Measurements from ENCODE around the gene SLIT2.

DNA sequence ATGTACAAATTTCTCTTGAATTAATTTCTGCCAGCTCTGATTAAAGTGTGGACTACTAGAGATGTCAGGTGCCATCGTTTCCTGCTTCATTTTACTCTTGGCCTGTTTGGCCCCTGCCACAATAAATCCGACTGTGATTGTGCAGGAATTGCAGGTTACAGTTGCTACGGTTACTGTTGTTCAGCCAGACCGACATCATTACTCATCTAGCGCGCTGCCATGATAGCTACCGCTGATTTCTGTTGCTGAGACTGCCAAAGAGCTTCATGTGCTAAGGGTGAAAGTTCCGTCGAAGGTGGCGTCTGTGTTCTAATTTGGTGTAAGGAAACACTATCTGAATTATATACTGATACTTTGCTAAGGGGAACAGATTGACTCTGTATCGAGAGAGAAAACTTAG lies 22.1 kb downstream of the SLIT2 start:
- TF ChIP-seq, protein P1, sequence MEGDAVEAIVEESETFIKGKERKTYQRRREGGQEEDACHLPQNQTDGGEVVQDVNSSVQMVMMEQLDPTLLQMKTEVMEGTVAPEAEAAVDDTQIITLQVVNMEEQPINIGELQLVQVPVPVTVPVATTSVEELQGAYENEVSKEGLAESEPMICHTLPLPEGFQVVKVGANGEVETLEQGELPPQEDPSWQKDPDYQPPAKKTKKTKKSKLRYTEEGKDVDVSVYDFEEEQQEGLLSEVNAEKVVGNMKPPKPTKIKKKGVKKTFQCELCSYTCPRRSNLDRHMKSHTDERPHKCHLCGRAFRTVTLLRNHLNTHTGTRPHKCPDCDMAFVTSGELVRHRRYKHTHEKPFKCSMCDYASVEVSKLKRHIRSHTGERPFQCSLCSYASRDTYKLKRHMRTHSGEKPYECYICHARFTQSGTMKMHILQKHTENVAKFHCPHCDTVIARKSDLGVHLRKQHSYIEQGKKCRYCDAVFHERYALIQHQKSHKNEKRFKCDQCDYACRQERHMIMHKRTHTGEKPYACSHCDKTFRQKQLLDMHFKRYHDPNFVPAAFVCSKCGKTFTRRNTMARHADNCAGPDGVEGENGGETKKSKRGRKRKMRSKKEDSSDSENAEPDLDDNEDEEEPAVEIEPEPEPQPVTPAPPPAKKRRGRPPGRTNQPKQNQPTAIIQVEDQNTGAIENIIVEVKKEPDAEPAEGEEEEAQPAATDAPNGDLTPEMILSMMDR (conservative IDR thresholded peaks at IDR 0.05; ENCODE audit: low read length) = no peak
- no peak for TF ChIP-seq EZH2phosphoT487 (IDR thresholded peaks at IDR 0.05; ENCODE audit: borderline replicate concordance)

All from Loucy (cell line).